Left ventricle myocardium inferior (tissue), 1 donor: ENCODE measurements around the gene PKMYT1. TPM values are rescaled to one million over a fixed set of nuclear protein-coding genes. Genes with fewer than 3 reads are reported as not detected.

Experiments
- DNase-seq: peaks from one replicate; pipeline ENCODE4 v3.0.0-alpha.2; 2020
- H3K27ac ChIP-seq: fragments of 200-600 bp; replicated peaks from 2 replicates; pipeline ENCODE4 v1.8.0; 2021
- H3K27me3 ChIP-seq: fragments of 200-600 bp; 2 replicates; pipeline ENCODE4 v1.8.0; 2021; ENCODE audit warnings: low read depth
- H3K36me3 ChIP-seq: fragments of 200-600 bp; 2 replicates; pipeline ENCODE4 v1.8.0; 2021
- H3K4me1 ChIP-seq: fragments of 200-600 bp; 2 replicates; pipeline ENCODE4 v1.8.0; 2021
- H3K4me3 ChIP-seq: fragments of 200-600 bp; 2 replicates; pipeline ENCODE4 v1.8.0; 2021; ENCODE audit warnings: mild to moderate bottlenecking, moderate library complexity
- H3K9me3 ChIP-seq: fragments of 200-600 bp; replicated peaks from 2 replicates; pipeline ENCODE4 v1.8.0; 2021
- intact Hi-C: fragments of 100-400 bp; cut with micrococcal nuclease; formaldehyde crosslinking; loops from one replicate; pipeline ENCODE4 v1.11.0; 2022
- total RNA-seq: library from RNA; stranded (reverse); fragmentation: NEBNext Ultra II Directional; extraction: Animal tissue kit (Norgen Biotek cat#: 25700); gene quantifications from one replicate; pipeline ENCODE4 v1.2.1, GENCODE V29; 2021
- TF ChIP-seq, protein P1 (sequence below): fragments of 200-600 bp; IDR thresholded peaks from 2 replicates; pipeline ENCODE4 v1.8.0; 2021; ENCODE audit warnings: antibody characterized with exemption, mild to moderate bottlenecking, borderline replicate concordance
- donor health status: DM: no; HTN: yes; CAD: no; lungs with severe emphysema.

PKMYT1 gene
- total RNA-seq, 1 donor from 2014 or later = 1.3 TPM

DNA sequence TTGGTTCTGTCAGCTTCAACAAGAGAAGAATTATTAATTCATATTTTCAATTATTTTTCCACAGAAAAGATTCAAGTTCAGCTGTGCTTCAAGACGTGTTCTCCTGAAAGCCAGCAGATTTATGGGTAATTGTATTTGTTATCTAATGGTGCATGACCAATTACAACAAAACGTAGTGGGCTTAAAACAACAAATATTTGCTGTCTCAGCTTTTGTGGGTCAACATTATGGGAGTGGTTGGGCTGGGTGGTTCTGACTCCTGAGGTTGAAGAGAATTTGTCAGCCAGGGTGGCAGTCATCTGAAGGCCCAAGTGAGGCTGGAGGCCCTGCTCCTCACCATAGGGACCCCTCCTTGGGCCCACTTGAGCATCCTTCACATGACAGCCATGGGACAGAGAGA lies 40.3 kb downstream of the PKMYT1 start:
- intact Hi-C loops = no loop called here
- Histone ChIP-seq H3K27ac (no peak overlapping the region), H3K4me3 (no peak overlapping the region), H3K36me3 (peaks cover 97% of the 10 kb centered on the region), H3K4me1 (no peaks in the 10 kb centered on the region), H3K27me3 (no peaks in the 10 kb centered on the region), H3K9me3 (no peaks in the 10 kb centered on the region)
- TF ChIP-seq, protein P1, sequence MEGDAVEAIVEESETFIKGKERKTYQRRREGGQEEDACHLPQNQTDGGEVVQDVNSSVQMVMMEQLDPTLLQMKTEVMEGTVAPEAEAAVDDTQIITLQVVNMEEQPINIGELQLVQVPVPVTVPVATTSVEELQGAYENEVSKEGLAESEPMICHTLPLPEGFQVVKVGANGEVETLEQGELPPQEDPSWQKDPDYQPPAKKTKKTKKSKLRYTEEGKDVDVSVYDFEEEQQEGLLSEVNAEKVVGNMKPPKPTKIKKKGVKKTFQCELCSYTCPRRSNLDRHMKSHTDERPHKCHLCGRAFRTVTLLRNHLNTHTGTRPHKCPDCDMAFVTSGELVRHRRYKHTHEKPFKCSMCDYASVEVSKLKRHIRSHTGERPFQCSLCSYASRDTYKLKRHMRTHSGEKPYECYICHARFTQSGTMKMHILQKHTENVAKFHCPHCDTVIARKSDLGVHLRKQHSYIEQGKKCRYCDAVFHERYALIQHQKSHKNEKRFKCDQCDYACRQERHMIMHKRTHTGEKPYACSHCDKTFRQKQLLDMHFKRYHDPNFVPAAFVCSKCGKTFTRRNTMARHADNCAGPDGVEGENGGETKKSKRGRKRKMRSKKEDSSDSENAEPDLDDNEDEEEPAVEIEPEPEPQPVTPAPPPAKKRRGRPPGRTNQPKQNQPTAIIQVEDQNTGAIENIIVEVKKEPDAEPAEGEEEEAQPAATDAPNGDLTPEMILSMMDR = no peak
- DNase-seq = no peak

DNA sequence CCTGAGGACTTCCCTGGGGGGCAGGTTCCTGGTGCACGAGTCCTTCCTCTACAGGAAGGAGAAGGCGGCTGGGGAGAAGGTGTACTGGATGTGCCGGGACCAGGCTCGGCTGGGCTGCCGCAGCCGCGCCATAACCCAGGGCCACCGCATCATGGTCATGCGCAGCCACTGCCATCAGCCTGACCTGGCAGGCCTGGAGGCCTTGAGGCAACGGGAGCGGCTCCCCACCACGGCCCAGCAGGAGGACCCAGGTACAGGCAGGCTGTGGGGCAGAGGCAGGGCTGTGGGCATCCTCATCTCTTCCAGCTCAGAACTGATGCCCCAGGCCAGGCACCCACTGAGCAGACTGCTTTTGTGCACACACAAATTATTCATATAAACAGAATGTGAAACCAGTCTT lies 42.0 kb downstream of the PKMYT1 start:
- Histone ChIP-seq H3K4me1 (no peaks in the 10 kb centered on the region), H3K4me3 (no peak overlapping the region), H3K27me3 (no peaks in the 10 kb centered on the region), H3K9me3 (no peaks in the 10 kb centered on the region), H3K27ac (no peak overlapping the region), H3K36me3 (peaks cover 100% of the 10 kb centered on the region)
- no peak for DNase-seq
- intact Hi-C loops = no loop called here
- TF ChIP-seq, protein P1 = no peak

DNA sequence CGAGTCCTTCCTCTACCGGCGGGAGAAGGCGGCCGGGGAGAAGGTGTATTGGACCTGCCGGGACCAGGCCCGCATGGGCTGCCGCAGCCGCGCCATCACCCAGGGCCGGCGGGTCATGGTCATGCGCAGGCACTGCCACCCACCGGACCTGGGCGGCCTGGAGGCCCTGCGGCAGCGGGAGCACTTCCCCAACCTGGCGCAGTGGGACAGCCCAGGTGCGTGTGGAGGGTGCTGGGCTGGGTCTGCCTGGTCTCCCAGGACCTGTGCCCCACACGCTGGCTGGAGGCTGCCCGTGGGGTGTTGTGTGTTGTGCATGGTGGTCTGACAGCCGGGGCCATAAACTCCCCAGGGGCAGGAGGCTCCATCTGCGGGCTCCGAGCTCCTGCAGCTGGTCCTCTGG lies 43.1 kb downstream of the PKMYT1 start:
- Histone ChIP-seq H3K4me1 (no peaks in the 10 kb centered on the region), H3K27me3 (no peaks in the 10 kb centered on the region), H3K9me3 (no peaks in the 10 kb centered on the region), H3K27ac (no peak overlapping the region), H3K36me3 (peaks cover 99% of the 10 kb centered on the region), H3K4me3 (no peak overlapping the region)
- DNase-seq = no peak
- TF ChIP-seq, protein P1 = no peak
- intact Hi-C loops = no loop called here

DNA sequence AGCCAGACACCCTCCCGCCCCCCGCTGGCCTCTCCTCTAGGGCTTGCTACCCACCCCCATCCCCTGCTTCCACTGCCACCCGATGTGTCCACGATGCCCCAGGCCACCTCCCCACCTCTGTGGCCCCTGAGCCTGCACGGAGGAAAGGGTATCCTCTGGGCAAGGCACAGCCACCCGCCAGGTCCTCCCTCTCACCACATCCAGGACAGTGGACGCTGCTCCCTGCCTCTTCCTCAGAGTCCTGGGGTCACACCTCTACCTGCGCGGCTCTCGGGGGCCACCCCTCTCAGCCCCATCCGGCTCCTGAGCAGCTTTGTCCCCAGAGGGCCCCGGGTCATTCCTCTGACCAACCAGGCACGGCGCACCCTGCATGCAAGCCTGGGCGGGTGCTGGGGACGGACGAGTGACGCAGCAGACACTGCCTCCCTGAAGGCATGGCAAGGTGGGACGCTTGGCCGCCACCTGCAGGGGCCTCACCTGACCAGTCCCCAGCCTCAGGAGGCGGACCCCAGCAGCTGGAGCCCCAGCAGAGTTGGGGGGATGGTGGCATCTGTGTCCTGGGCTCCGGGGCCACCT lies 43.7 kb downstream of the PKMYT1 start:
- intact Hi-C loops = no loop called here
- H3K36me3 ChIP-seq = peaks cover 93% of the 10 kb centered on the region
- TF ChIP-seq, protein P1 = no peak
- H3K4me3 ChIP-seq = no peak overlapping the region
- no peak overlapping the region for H3K27ac ChIP-seq
- H3K4me1 ChIP-seq = no peaks in the 10 kb centered on the region
- no peaks in the 10 kb centered on the region for H3K9me3 ChIP-seq
- H3K27me3 ChIP-seq = no peaks in the 10 kb centered on the region
- no peak for DNase-seq

DNA sequence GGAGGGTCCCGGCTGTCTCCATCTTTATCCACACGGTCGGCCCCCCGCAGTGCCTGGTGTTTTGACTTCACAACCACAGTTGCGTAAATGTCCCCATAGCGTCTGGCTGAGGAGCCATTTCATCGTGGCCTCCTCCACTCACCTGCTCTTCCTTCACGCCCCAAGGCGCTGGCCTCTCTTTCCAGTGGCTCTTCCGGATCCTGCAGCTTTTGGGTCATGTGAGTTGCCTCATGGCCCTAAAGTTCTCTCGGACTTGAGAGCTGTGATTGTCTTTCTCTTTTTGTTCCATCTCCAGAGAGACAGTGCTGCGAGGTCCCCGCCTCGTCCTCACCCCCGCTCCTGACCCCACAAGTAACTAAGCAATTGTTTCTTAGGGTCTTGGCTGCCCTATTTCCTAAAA lies 45.8 kb downstream of the PKMYT1 start:
- intact Hi-C loops = no loop called here
- Histone ChIP-seq H3K9me3 (no peaks in the 10 kb centered on the region), H3K4me1 (no peaks in the 10 kb centered on the region), H3K36me3 (peaks cover 93% of the 10 kb centered on the region), H3K27ac (no peak overlapping the region), H3K27me3 (no peaks in the 10 kb centered on the region), H3K4me3 (no peak overlapping the region)
- no peak for DNase-seq
- TF ChIP-seq, protein P1 = no peak
